Measurements from ENCODE around the gene LAGE3.

The LAGE3 gene

DNA sequence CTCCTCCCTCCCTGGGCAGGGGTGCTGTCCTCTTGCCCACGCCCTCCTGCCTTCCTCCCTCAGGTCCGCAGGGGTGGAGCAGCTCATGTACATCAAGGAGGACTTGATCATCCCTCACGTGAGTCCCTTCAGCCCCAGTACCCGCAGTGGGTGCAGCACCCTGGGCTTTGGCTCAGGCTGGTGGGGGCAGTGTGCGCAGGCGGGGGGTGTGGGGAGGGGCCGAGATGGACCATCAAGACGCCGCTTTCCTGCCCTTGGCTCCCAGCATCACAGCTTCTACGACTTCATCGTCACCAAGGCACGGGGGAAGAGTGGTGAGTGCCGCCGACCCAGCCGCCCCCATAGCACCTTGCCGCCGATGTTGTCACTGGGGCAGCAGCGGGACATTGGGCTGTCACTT lies 29.5 kb downstream of the LAGE3 start:
- Mint-ChIP-seq H3K27ac (no peak overlapping the region), H3K4me3 (no peak overlapping the region), H3K9me3 (no peaks in the 10 kb centered on the region), H3K36me3 (ENCODE audit: insufficient read depth) (peaks cover 8% of the 10 kb centered on the region), H3K27me3 (no peaks in the 10 kb centered on the region), H3K4me1 (ENCODE audit: low read depth in 2 of 2) (peaks cover 0 to 8% of the 10 kb centered on the region in 2 donors)
- no peak for ATAC-seq (replicated peaks)
- no peak for DNase-seq

- no peaks in the 10 kb centered on the region for H3K27me3 Mint-ChIP-seq
- ATAC-seq (replicated peaks) (no peak), DNase-seq (no peak)
- H3K4me3 Mint-ChIP-seq: no peak overlapping the region
- H3K27ac Mint-ChIP-seq: no peak overlapping the region
- peaks cover 8% of the 10 kb centered on the region for H3K36me3 Mint-ChIP-seq (ENCODE audit: insufficient read depth)
- no peaks in the 10 kb centered on the region for H3K9me3 Mint-ChIP-seq
- H3K4me1 Mint-ChIP-seq (ENCODE audit: low read depth in 2 of 2): peaks cover 0 to 9% of the 10 kb centered on the region in 2 donors
Measured at GRCh38 chrX:154448484-154448883, 30.6 kb downstream of the LAGE3 start.

DNA sequence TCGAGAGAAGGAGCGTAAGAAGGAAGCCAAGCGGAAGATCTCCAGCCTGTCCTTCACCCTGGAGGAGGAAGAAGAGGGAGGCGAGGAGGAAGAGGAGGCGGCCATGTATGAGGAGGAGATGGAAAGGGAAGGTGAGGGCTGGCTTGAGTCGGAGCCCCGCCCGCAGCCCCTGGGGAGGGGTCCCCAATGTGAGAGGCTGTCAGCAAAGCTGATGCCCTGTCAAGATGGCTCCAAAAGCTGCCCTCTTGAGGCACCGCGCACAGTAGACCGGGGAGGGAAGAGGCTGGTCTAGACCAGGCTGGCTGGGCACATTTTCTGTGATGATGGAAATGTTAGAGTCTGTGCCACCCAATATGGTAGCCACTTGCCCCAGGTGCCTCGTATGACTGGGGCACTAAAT lies 32.7 kb downstream of the LAGE3 start:
- H3K36me3 Mint-ChIP-seq (ENCODE audit: insufficient read depth): peaks cover 18% of the 10 kb centered on the region
- ATAC-seq (replicated peaks) (no peak), DNase-seq (no peak)
- peaks cover 0 to 15% of the 10 kb centered on the region in 2 donors for H3K4me1 Mint-ChIP-seq (ENCODE audit: low read depth in 2 of 2)
- H3K27me3 Mint-ChIP-seq: no peaks in the 10 kb centered on the region
- no peak overlapping the region for H3K4me3 Mint-ChIP-seq
- no peaks in the 10 kb centered on the region for H3K9me3 Mint-ChIP-seq
- H3K27ac Mint-ChIP-seq: peak overlapping the region; percentile 49 to 89

DNA sequence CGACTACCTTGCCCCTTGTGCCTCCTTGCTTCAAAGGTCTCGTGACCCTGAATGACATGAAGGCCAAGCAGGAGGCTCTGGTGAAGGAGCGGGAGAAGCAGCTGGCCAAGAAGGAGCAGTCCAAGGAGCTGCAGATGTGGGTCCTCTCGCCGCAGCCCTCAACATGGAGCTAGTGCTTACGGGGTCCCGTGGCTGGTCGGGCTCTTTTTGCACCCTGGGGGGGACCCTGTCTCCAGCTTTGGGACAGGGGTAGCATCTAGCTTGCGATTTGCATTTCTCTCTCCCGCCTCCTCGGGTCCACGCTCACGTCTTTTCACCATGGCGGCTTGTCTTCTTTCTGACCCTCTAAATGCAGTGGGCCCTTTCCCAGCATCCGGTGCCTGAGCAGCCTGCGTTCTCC lies 33.3 kb downstream of the LAGE3 start:
- Mint-ChIP-seq H3K4me1 (ENCODE audit: low read depth in 2 of 2) (peaks cover 0 to 15% of the 10 kb centered on the region in 2 donors), H3K4me3 (peak overlapping the region; percentile 47 to 55), H3K27me3 (no peaks in the 10 kb centered on the region), H3K36me3 (ENCODE audit: insufficient read depth) (peaks cover 22% of the 10 kb centered on the region), H3K9me3 (no peaks in the 10 kb centered on the region), H3K27ac (no peak overlapping the region)
- no peak for DNase-seq
- no peak for ATAC-seq (replicated peaks)

DNA sequence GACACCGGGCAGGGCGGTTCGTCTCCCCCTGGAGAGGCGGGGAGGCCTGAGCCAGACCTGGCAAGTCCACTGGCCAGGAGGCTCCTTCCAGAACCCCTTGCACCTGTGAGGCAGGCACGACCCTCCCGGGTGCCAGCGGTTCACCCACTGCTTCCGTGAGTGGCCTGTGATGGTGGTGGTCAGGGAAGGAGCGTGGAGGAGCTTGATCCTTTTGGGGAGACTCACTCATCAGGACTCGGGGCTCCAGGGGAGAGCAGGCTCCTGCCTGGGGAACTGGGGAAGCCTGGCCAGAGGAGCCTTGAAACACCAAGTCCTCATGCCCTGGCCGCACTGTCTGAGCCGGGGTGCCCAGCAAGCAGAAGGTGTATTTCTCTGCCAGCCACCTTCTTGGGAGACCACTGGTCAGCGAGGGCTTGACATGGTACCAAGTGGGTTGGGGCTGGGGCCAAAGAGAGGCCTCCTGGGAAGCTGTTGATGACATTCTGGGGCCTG lies 34.3 kb downstream of the LAGE3 start:
- Mint-ChIP-seq H3K36me3 (ENCODE audit: insufficient read depth) (peaks cover 29% of the 10 kb centered on the region), H3K9me3 (no peaks in the 10 kb centered on the region), H3K27ac (no peak overlapping the region), H3K4me1 (ENCODE audit: low read depth in 2 of 2) (peaks cover 0 to 17% of the 10 kb centered on the region in 2 donors), H3K27me3 (no peaks in the 10 kb centered on the region), H3K4me3 (peak overlapping the region; percentile 29 to 45)
- no peak for ATAC-seq (replicated peaks)
- no peak for DNase-seq

DNA sequence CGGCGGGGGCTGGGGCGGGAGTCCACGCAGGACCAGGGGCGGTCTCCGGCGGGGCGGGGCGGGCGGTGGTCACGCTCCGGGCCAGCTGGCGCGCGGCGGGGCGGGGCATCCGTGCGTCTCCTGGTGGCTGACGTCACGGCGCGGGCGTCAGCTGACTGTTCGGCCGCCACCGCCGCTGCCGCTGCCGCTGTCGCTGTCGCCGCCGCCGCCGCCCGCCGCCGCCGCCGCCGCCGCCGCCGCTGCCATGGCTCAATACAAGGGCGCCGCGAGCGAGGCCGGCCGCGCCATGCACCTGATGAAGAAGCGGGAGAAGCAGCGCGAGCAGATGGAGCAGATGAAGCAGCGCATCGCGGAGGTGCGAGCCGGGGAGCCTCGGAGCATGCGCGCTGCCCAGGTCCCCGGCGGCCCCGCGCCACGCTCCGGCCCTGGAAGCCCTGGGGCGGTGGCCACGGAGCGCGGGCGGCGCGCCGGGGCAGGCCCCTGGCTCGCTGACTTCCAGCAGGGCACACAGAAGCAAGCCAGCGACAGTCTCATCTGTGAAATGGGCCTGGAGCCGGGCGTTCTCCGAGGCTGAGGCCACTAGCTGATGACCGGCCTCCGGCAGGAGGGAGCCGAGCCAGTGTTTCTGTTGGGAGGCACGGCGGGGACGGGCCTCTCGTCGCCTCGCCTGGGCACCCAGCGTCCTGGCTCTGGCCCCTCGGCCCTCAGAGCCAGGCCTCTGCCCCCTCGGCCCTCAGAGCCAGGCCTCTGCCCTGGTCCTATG lies 34.9 kb downstream of the LAGE3 start, which contains the start of gene FAM50A:
TSS of gene FAM50A (plus strand) at position 150 of the 763 bp plus-strand sequence. CDS start at position 245, 95 bp downstream.
- Mint-ChIP-seq H3K27ac (peak within 1 kb of the TSS; percentile 79 to 89), H3K4me3 (peak within 1 kb of the TSS; percentile 78 to 84), H3K4me1 (ENCODE audit: low read depth in 2 of 2) (peaks cover 0 to 17% of the 10 kb centered on the region in 2 donors), H3K9me3 (no peaks in the 10 kb centered on the region), H3K36me3 (ENCODE audit: insufficient read depth) (peaks cover 29% of the 10 kb centered on the region), H3K27me3 (no peaks in the 10 kb centered on the region)
- DNase-seq (peak; percentile 56 to 67 (median 58)), ATAC-seq (replicated peaks) (peak; percentile 73)

- Mint-ChIP-seq H3K4me1 (ENCODE audit: low read depth in 2 of 2) (peaks cover 0 to 17% of the 10 kb centered on the region in 2 donors), H3K27me3 (no peaks in the 10 kb centered on the region), H3K27ac (peak overlapping the region; percentile 79 to 89), H3K36me3 (ENCODE audit: insufficient read depth) (peaks cover 29% of the 10 kb centered on the region), H3K9me3 (no peaks in the 10 kb centered on the region), H3K4me3 (peak overlapping the region; percentile 78 to 84)
- DNase-seq (no peak), ATAC-seq (replicated peaks) (no peak)
Measured at GRCh38 chrX:154443479-154443910, 35.6 kb downstream of the LAGE3 start.

- DNase-seq (no peak), ATAC-seq (replicated peaks) (no peak)
- H3K27ac Mint-ChIP-seq: no peak overlapping the region
- no peaks in the 10 kb centered on the region for H3K9me3 Mint-ChIP-seq
- peak overlapping the region in 1 of 2 donors; percentile 38 for H3K4me3 Mint-ChIP-seq
- H3K36me3 Mint-ChIP-seq (ENCODE audit: insufficient read depth): peaks cover 34% of the 10 kb centered on the region
- H3K27me3 Mint-ChIP-seq: no peaks in the 10 kb centered on the region
- peaks cover 0 to 23% of the 10 kb centered on the region in 2 donors for H3K4me1 Mint-ChIP-seq (ENCODE audit: low read depth in 2 of 2)
Measured at GRCh38 chrX:154441984-154442707, 36.9 kb downstream of the LAGE3 start.

DNA sequence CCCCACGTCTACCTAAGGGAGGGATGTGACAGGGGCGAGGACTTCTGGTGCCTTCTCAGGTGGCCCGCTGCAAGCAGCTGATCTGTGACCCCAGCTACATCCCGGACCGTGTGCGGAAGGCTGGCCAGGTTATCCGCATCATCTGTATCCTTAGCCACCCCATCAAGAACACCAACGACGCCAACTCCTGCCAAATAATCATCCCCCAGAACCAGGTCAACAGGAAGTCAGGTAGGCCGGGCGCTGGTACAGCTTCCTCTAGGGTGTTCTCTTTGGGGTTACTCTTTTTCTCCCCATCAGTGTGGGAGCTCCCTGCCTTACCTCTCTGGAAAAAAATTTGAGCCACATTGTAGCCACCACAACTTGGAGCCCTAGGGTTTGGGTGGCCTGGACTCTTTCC lies 37.5 kb downstream of the LAGE3 start:
- Mint-ChIP-seq H3K36me3 (ENCODE audit: insufficient read depth) (peaks cover 34% of the 10 kb centered on the region), H3K27ac (no peak overlapping the region), H3K27me3 (no peaks in the 10 kb centered on the region), H3K9me3 (no peaks in the 10 kb centered on the region), H3K4me3 (peak overlapping the region in 1 of 2 donors; percentile 38), H3K4me1 (ENCODE audit: low read depth in 2 of 2) (peaks cover 0 to 21% of the 10 kb centered on the region in 2 donors)
- peak in 1 of 3 experiments; percentile 20 for DNase-seq
- ATAC-seq (replicated peaks): peak; percentile 54

DNA sequence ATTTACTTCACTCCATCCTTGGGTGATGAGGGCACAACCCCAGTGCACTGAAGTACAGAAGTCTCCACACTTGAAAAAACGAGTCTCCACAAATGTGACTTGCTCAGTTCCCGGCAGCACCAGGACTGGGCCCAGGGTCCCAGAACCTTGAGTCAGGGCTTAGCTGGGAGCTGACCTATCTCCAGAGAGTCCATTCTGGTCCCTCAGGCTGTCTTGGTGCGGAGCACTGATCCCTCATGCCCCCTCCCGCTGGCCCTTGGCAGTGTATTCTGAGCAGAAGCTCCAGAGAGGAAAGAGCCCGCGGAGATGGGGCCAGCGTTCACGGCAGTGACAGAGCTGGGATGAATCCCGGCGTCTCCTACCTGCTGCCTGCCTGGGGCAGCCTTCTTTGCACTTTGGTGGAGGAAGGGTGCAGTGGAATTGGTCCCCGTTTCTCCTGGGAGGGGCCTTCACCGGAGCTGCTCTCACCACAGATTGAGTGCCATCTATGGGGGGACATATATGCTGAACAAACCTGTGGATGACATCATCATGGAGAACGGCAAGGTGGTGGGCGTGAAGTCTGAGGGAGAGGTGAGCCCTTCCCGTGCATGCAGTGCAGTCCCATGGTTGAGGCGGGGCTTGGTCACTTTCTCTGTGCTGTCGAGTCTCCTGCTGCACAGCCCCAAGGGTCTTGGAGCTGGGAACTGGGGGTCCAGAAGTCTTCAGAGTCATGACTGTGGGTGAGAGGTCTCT lies 38.3 kb downstream of the LAGE3 start:
- no peaks in the 10 kb centered on the region for H3K9me3 Mint-ChIP-seq
- no peak overlapping the region for H3K27ac Mint-ChIP-seq
- no peaks in the 10 kb centered on the region for H3K27me3 Mint-ChIP-seq
- H3K4me1 Mint-ChIP-seq (ENCODE audit: low read depth in 2 of 2): peaks cover 4 to 20% of the 10 kb centered on the region in 2 donors
- DNase-seq (no peak), ATAC-seq (replicated peaks) (no peak)
- H3K4me3 Mint-ChIP-seq: peak overlapping the region in 1 of 2 donors; percentile 38
- H3K36me3 Mint-ChIP-seq (ENCODE audit: insufficient read depth): peaks cover 40% of the 10 kb centered on the region

- Mint-ChIP-seq H3K27ac (no peak overlapping the region), H3K36me3 (ENCODE audit: insufficient read depth) (peaks cover 44% of the 10 kb centered on the region), H3K27me3 (no peaks in the 10 kb centered on the region), H3K4me3 (no peak overlapping the region), H3K4me1 (ENCODE audit: low read depth in 2 of 2) (peaks cover 4 to 20% of the 10 kb centered on the region in 2 donors), H3K9me3 (no peaks in the 10 kb centered on the region)
- DNase-seq: no peak
- ATAC-seq (replicated peaks): no peak
Measured at GRCh38 chrX:154439841-154440240, 39.2 kb downstream of the LAGE3 start.

DNA sequence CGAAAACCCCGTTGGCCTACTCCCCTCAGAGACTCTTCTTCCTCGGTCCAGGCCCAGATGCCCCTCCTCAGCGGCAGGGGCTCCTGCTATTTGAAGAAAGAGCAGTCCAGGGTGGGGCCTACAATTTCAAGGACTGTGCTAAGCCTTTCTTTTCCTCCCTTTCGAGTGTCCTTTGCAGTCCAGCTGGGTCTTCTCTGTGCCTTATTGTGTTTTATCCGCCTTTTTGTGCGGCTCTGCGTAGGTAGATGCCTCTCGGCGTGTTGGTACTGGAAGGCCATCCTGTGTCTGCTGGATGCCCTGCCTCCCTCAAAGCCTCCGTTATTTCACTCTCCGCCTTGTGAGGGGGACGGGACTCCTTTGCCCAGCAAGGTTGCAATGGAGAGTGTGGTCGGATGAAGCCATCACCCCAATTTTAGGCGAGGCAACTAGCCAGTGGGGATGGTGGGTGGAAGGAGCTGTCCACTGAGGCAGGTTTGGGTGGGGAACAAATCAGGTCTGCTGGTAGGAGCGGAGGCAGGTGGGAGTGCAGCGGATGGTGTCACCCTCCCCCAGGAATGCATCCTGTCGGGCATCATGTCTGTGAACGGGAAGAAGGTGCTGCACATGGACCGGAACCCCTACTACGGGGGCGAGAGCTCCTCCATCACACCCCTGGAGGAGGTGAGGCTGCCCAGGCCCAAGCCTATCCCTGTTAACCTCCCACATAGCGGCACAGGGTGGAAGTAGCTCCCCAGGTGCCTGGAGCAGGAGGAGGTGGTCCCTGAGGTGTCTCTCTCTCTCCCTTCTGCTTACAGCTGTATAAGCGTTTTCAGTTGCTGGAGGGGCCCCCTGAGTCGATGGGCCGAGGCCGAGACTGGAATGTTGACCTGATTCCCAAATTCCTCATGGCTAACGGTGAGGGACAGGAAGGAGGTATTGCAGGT lies 40.8 kb downstream of the LAGE3 start:
- Mint-ChIP-seq H3K27me3 (no peaks in the 10 kb centered on the region), H3K4me1 (ENCODE audit: low read depth in 2 of 2) (peaks cover 4 to 17% of the 10 kb centered on the region in 2 donors), H3K36me3 (ENCODE audit: insufficient read depth) (peaks cover 47% of the 10 kb centered on the region), H3K9me3 (no peaks in the 10 kb centered on the region), H3K27ac (peak overlapping the region; percentile 85 to 87), H3K4me3 (peak overlapping the region; percentile 81 to 89)
- DNase-seq (no peak), ATAC-seq (replicated peaks) (no peak)

Data from effector memory CD8-positive, alpha-beta T cell (primary cell).